ENCODE measurements around the gene SLC11A1. TPM values are rescaled to one million over a fixed set of nuclear protein-coding genes. Genes with fewer than 3 reads are reported as not detected.

Gene SLC11A1
- total RNA-seq, 1 donor from 2014 or later, result 1.0 TPM

DNA sequence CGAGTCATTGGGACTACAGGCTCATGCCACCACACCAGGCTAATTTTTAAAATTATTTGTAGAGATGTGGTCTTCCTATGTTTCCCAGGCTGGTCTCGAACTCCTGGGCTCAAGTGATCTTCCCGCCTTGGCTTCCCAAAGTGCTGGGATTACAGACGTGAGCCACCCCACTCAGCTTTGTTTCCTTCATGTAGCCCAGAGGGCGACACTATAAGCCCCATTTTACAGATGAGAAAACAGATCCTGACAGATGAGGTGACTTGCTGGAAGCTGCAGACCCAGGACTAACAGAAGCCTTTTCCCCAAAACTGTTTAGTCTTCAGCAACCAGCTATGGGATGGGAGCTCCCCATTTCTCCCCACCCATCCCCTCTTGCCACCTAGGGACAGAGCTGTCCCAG is 10.4 kb downstream of the SLC11A1 start:
- Histone ChIP-seq H3K36me3 (ENCODE audit: control insufficient read depth in 3 of 3, insufficient read depth in 3 of 3, low read length in 3 of 3) (no peaks in the 10 kb centered on the region), H3K4me1 (ENCODE audit: control insufficient read depth in 3 of 3, insufficient read depth in 3 of 3, low read length in 3 of 3) (peaks cover 14 to 21% (median 18%) of the 10 kb centered on the region in 3 donors), H3K27me3 (ENCODE audit: control insufficient read depth in 3 of 3, insufficient read depth in 3 of 3, low read length in 3 of 3) (no peaks in the 10 kb centered on the region), H3K4me3 (ENCODE audit: low read length in 3 of 3) (no peak overlapping the region), H3K27ac (ENCODE audit: low read depth, low read length) (no peak overlapping the region), H3K9me3 (ENCODE audit: control insufficient read depth in 3 of 3, low read length in 3 of 3) (no peaks in the 10 kb centered on the region), H3K9ac (ENCODE audit: low read depth in 1 of 3, low read length in 3 of 3) (no peak overlapping the region)

- H3K4me1 ChIP-seq (ENCODE audit: control insufficient read depth in 3 of 3, insufficient read depth in 3 of 3, low read length in 3 of 3), result peaks cover 19 to 22% (median 20%) of the 10 kb centered on the region in 3 donors
- H3K9me3 ChIP-seq (ENCODE audit: control insufficient read depth in 3 of 3, low read length in 3 of 3), result no peaks in the 10 kb centered on the region
- no peaks in the 10 kb centered on the region for H3K36me3 ChIP-seq (ENCODE audit: control insufficient read depth in 3 of 3, insufficient read depth in 3 of 3, low read length in 3 of 3)
These were observed 10.9 kb downstream of the SLC11A1 start for GRCh38 chr2:218392891-218393462.

GRCh38 chr2:218393750-218394290 is 11.7 kb downstream of the SLC11A1 start:
- no peaks in the 10 kb centered on the region for H3K27me3 ChIP-seq (ENCODE audit: control insufficient read depth in 3 of 3, insufficient read depth in 3 of 3, low read length in 3 of 3)
- H3K36me3 ChIP-seq (ENCODE audit: control insufficient read depth in 3 of 3, insufficient read depth in 3 of 3, low read length in 3 of 3), result no peaks in the 10 kb centered on the region
- H3K4me1 ChIP-seq (ENCODE audit: control insufficient read depth in 3 of 3, insufficient read depth in 3 of 3, low read length in 3 of 3), result peaks cover 22 to 28% (median 25%) of the 10 kb centered on the region in 3 donors
- no peaks in the 10 kb centered on the region for H3K9me3 ChIP-seq (ENCODE audit: control insufficient read depth in 3 of 3, low read length in 3 of 3)
- no peak overlapping the region for H3K27ac ChIP-seq (ENCODE audit: low read depth, low read length)
- no peak overlapping the region for H3K9ac ChIP-seq (ENCODE audit: low read depth in 1 of 3, low read length in 3 of 3)
- H3K4me3 ChIP-seq (ENCODE audit: low read length in 3 of 3), result no peak overlapping the region

More at GRCh38 chr2:218392891-218393462, 10.9 kb downstream of the SLC11A1 start:
- H3K4me3 ChIP-seq (ENCODE audit: low read length in 3 of 3), result no peak overlapping the region
- H3K27ac ChIP-seq (ENCODE audit: low read depth, low read length), result no peak overlapping the region
- no peaks in the 10 kb centered on the region for H3K27me3 ChIP-seq (ENCODE audit: control insufficient read depth in 3 of 3, insufficient read depth in 3 of 3, low read length in 3 of 3)
- no peak overlapping the region for H3K9ac ChIP-seq (ENCODE audit: low read depth in 1 of 3, low read length in 3 of 3)

DNA sequence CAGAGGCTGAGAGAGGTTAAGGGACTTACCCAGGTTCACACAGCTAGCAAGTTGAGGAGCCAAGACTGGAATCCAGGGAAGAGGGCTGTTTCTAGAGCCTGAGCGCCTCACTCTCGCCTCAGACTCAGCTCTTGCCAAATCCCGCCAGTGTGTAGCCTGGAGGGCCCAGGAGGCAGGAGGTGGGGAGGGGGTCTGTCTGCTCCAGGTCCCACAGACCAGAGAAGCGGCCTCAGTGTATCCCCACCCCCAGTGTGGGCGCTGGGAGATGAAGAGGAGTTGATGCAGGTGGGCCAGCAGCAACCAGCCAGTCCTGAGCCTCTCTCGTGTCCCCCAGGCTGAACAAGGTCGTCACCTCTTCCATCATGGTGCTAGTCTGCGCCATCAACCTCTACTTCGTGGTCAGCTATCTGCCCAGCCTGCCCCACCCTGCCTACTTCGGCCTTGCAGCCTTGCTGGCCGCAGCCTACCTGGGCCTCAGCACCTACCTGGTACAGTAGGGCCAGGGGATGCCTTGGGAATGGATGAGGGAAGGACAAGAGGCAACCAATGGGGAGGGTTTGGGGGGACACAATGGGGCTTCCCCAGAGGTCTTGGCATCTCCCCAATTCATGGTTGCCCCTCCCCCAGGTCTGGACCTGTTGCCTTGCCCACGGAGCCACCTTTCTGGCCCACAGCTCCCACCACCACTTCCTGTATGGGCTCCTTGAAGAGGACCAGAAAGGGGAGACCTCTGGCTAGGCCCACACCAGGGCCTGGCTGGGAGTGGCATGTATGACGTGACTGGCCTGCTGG is 12.4 kb downstream of the SLC11A1 start:
- H3K27me3 ChIP-seq (ENCODE audit: control insufficient read depth in 3 of 3, insufficient read depth in 3 of 3, low read length in 3 of 3), result no peaks in the 10 kb centered on the region
- H3K27ac ChIP-seq (ENCODE audit: low read depth, low read length), result no peak overlapping the region
- no peaks in the 10 kb centered on the region for H3K9me3 ChIP-seq (ENCODE audit: control insufficient read depth in 3 of 3, low read length in 3 of 3)
- no peak overlapping the region for H3K9ac ChIP-seq (ENCODE audit: low read depth in 1 of 3, low read length in 3 of 3)
- no peaks in the 10 kb centered on the region for H3K36me3 ChIP-seq (ENCODE audit: control insufficient read depth in 3 of 3, insufficient read depth in 3 of 3, low read length in 3 of 3)
- no peak overlapping the region for H3K4me3 ChIP-seq (ENCODE audit: low read length in 3 of 3)
- peaks cover 25 to 33% (median 31%) of the 10 kb centered on the region in 3 donors for H3K4me1 ChIP-seq (ENCODE audit: control insufficient read depth in 3 of 3, insufficient read depth in 3 of 3, low read length in 3 of 3)

GRCh38 chr2:218395090-218395444 is 13.0 kb downstream of the SLC11A1 start:
- Histone ChIP-seq H3K27ac (ENCODE audit: low read depth, low read length) (no peak overlapping the region), H3K4me3 (ENCODE audit: low read length in 3 of 3) (no peak overlapping the region)

GRCh38 chr2:218395456-218395825 is 13.4 kb downstream of the SLC11A1 start:
- Histone ChIP-seq H3K4me1 (ENCODE audit: control insufficient read depth in 3 of 3, insufficient read depth in 3 of 3, low read length in 3 of 3) (peaks cover 25 to 33% (median 31%) of the 10 kb centered on the region in 3 donors), H3K27me3 (ENCODE audit: control insufficient read depth in 3 of 3, insufficient read depth in 3 of 3, low read length in 3 of 3) (no peaks in the 10 kb centered on the region), H3K4me3 (ENCODE audit: low read length in 3 of 3) (peak overlapping the region; percentile 70 to 95 (median 91)), H3K36me3 (ENCODE audit: control insufficient read depth in 3 of 3, insufficient read depth in 3 of 3, low read length in 3 of 3) (no peaks in the 10 kb centered on the region), H3K27ac (ENCODE audit: low read depth, low read length) (peak overlapping the region; percentile 98), H3K9me3 (ENCODE audit: control insufficient read depth in 3 of 3, low read length in 3 of 3) (no peaks in the 10 kb centered on the region), H3K9ac (ENCODE audit: low read depth in 1 of 3, low read length in 3 of 3) (peak overlapping the region; percentile 67 to 98 (median 96))

More at GRCh38 chr2:218395090-218395444, 13.0 kb downstream of the SLC11A1 start:
- Histone ChIP-seq H3K4me1 (ENCODE audit: control insufficient read depth in 3 of 3, insufficient read depth in 3 of 3, low read length in 3 of 3) (peaks cover 25 to 33% (median 31%) of the 10 kb centered on the region in 3 donors), H3K9ac (ENCODE audit: low read depth in 1 of 3, low read length in 3 of 3) (no peak overlapping the region), H3K9me3 (ENCODE audit: control insufficient read depth in 3 of 3, low read length in 3 of 3) (no peaks in the 10 kb centered on the region), H3K27me3 (ENCODE audit: control insufficient read depth in 3 of 3, insufficient read depth in 3 of 3, low read length in 3 of 3) (no peaks in the 10 kb centered on the region), H3K36me3 (ENCODE audit: control insufficient read depth in 3 of 3, insufficient read depth in 3 of 3, low read length in 3 of 3) (no peaks in the 10 kb centered on the region)

DNA sequence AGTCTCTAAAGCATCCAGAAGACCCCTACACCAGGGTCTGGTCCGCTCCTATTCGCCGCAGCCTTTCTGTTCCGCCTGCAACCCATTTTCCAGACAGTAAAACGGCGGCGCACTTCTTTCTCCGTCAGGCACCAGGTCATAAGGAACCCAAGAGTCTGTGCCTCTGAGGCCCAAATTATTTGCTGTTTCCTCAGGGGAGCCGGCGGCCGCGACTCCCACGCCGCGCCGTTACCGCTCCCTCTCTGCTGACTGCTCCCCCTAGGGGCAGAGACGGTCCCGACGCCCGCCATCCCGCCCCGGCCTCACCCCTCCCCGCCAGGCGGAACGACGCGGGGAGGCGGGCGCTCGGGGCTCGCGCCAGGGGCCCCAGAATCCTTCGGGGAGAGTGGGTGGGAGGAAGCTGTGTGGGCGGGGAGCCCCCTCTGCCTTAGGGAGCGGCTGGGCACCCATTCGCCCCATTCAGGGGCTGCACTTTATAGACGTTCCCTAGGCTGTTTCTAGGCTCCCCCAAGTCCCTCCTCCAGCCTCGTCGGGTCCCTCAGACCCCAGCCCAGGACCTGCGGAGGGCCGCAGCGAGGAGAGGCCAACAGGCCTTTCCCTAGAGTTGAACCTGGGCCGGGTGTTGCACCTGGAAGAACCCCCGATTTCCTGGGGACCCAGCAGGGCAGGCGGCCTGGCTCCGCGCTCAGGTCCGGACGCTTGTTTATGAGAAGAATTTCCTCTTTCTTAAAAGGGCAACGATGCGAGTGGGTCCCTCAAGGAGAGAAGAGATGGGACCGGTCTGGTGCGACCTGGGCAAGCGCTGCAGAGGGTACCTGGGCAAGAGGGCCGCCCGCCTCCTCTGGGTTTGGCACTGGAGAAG is 14.0 kb downstream of the SLC11A1 start:
- Histone ChIP-seq H3K4me3 (ENCODE audit: low read length in 3 of 3) (peak overlapping the region; percentile 81 to 95 (median 91)), H3K9me3 (ENCODE audit: control insufficient read depth in 3 of 3, low read length in 3 of 3) (no peaks in the 10 kb centered on the region), H3K9ac (ENCODE audit: low read depth in 1 of 3, low read length in 3 of 3) (peak overlapping the region; percentile 94 to 98 (median 96)), H3K27me3 (ENCODE audit: control insufficient read depth in 3 of 3, insufficient read depth in 3 of 3, low read length in 3 of 3) (no peaks in the 10 kb centered on the region), H3K27ac (ENCODE audit: low read depth, low read length) (peak overlapping the region; percentile 98), H3K4me1 (ENCODE audit: control insufficient read depth in 3 of 3, insufficient read depth in 3 of 3, low read length in 3 of 3) (peaks cover 27 to 35% (median 33%) of the 10 kb centered on the region in 3 donors), H3K36me3 (ENCODE audit: control insufficient read depth in 3 of 3, insufficient read depth in 3 of 3, low read length in 3 of 3) (no peaks in the 10 kb centered on the region)

DNA sequence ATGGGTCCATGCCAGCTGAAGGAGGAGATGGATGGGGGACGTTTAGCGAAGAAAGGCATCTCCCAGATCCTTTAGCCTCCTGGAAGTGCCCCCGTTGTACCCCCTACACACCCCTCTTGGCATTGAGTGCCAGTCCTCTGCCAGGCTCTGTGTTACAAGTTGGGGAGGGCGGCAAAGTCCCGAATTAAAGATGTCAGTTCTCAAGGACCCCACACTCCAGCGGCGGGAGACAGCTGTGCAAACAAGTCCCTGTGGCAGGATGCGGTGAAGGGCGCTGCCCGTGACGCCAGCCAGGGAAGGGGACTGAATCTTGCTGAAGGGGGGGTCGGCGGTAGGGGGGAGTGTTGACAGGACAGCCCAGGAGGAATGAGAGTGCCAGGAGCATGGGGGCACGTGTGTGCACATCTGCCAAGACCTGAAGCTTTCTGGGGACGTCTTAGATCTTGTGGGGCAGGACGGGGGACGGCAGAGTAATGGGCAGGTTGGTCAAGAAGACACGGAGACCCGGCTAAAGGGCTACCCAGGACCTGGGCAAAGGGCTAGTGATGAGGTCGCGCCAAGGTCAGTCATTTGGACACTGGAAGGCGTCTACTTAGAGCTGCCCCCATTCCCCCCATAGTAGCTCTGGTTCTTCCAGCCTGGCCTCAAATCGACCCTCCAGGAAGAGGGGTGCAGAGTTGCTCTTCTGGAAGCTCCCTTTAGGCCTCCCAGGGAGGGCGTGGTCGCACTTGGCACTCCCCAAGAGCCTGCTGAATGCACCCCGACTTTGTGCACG is 14.8 kb downstream of the SLC11A1 start:
- H3K9ac ChIP-seq (ENCODE audit: low read depth in 1 of 3, low read length in 3 of 3), result peak overlapping the region; percentile 94 to 98 (median 96)
- H3K27me3 ChIP-seq (ENCODE audit: control insufficient read depth in 3 of 3, insufficient read depth in 3 of 3, low read length in 3 of 3), result no peaks in the 10 kb centered on the region
- peak overlapping the region; percentile 98 for H3K27ac ChIP-seq (ENCODE audit: low read depth, low read length)
- H3K4me3 ChIP-seq (ENCODE audit: low read length in 3 of 3), result peak overlapping the region; percentile 81 to 95 (median 91)
- no peaks in the 10 kb centered on the region for H3K9me3 ChIP-seq (ENCODE audit: control insufficient read depth in 3 of 3, low read length in 3 of 3)
- peaks cover 35 to 43% (median 41%) of the 10 kb centered on the region in 3 donors for H3K4me1 ChIP-seq (ENCODE audit: control insufficient read depth in 3 of 3, insufficient read depth in 3 of 3, low read length in 3 of 3)
- peaks cover 0 to 2% (median 0%) of the 10 kb centered on the region in 3 donors for H3K36me3 ChIP-seq (ENCODE audit: control insufficient read depth in 3 of 3, insufficient read depth in 3 of 3, low read length in 3 of 3)

GRCh38 chr2:218397463-218397819 is 15.4 kb downstream of the SLC11A1 start:
- peaks cover 40 to 48% (median 47%) of the 10 kb centered on the region in 3 donors for H3K4me1 ChIP-seq (ENCODE audit: control insufficient read depth in 3 of 3, insufficient read depth in 3 of 3, low read length in 3 of 3)

More at GRCh38 chr2:218397463-218397819, 15.4 kb downstream of the SLC11A1 start:
- peak overlapping the region; percentile 94 to 98 (median 96) for H3K9ac ChIP-seq (ENCODE audit: low read depth in 1 of 3, low read length in 3 of 3)
- no peaks in the 10 kb centered on the region for H3K9me3 ChIP-seq (ENCODE audit: control insufficient read depth in 3 of 3, low read length in 3 of 3)
- peaks cover 0 to 7% (median 5%) of the 10 kb centered on the region in 3 donors for H3K36me3 ChIP-seq (ENCODE audit: control insufficient read depth in 3 of 3, insufficient read depth in 3 of 3, low read length in 3 of 3)
- H3K27ac ChIP-seq (ENCODE audit: low read depth, low read length), result peak overlapping the region; percentile 98
- H3K4me3 ChIP-seq (ENCODE audit: low read length in 3 of 3), result peak overlapping the region; percentile 81 to 95 (median 91)
- H3K27me3 ChIP-seq (ENCODE audit: control insufficient read depth in 3 of 3, insufficient read depth in 3 of 3, low read length in 3 of 3), result no peaks in the 10 kb centered on the region

Data from skeletal muscle tissue (tissue), 4 donors.